ENCODE measurements around the gene TRPM3.

Gene TRPM3

GRCh38 chr9:70535546-70536323 is 585.7 kb downstream of the TRPM3 start:
- in situ Hi-C loops (cut with MboI; ENCODE audit: low sequenced_read_pairs), result no loop called here

GRCh38 chr9:70534471-70534870 is 587.0 kb downstream of the TRPM3 start:
- in situ Hi-C loops (cut with MboI; ENCODE audit: low sequenced_read_pairs), result no loop called here

GRCh38 chr9:70534061-70534460 is 587.4 kb downstream of the TRPM3 start:
- in situ Hi-C loops (cut with MboI; ENCODE audit: low sequenced_read_pairs), result no loop called here

- in situ Hi-C loops (cut with MboI; ENCODE audit: low sequenced_read_pairs), result no loop called here
These were observed 587.9 kb downstream of the TRPM3 start for GRCh38 chr9:70533492-70533891.

GRCh38 chr9:70532716-70533115 is 588.7 kb downstream of the TRPM3 start:
- in situ Hi-C loops (cut with MboI; ENCODE audit: low sequenced_read_pairs), result no loop called here

- in situ Hi-C loops (cut with MboI; ENCODE audit: low sequenced_read_pairs), result no loop called here
These were observed 590.1 kb downstream of the TRPM3 start for GRCh38 chr9:70531311-70531710.

- in situ Hi-C loops (cut with MboI; ENCODE audit: low sequenced_read_pairs), result no loop called here
These were observed 590.7 kb downstream of the TRPM3 start for GRCh38 chr9:70530716-70531115.

GRCh38 chr9:70529833-70530232 is 591.6 kb downstream of the TRPM3 start:
- in situ Hi-C loops (cut with MboI; ENCODE audit: low sequenced_read_pairs), result no loop called here

- in situ Hi-C loops (cut with MboI; ENCODE audit: low sequenced_read_pairs), result no loop called here
These were observed 592.0 kb downstream of the TRPM3 start for GRCh38 chr9:70529377-70529776.

GRCh38 chr9:70526902-70527301 is 594.5 kb downstream of the TRPM3 start:
- in situ Hi-C loops (cut with MboI; ENCODE audit: low sequenced_read_pairs), result no loop called here

GRCh38 chr9:70525519-70525918 is 595.9 kb downstream of the TRPM3 start:
- in situ Hi-C loops (cut with MboI; ENCODE audit: low sequenced_read_pairs), result no loop called here

- in situ Hi-C loops (cut with MboI; ENCODE audit: low sequenced_read_pairs), result no loop called here
These were observed 601.3 kb downstream of the TRPM3 start for GRCh38 chr9:70519912-70520724.

GRCh38 chr9:70517926-70518610 is 603.4 kb downstream of the TRPM3 start:
- in situ Hi-C loops (cut with MboI; ENCODE audit: low sequenced_read_pairs), result no loop called here

GRCh38 chr9:70514273-70514672 is 607.1 kb downstream of the TRPM3 start:
- in situ Hi-C loops (cut with MboI; ENCODE audit: low sequenced_read_pairs), result no loop called here

GRCh38 chr9:70511858-70512257 is 609.6 kb downstream of the TRPM3 start:
- in situ Hi-C loops (cut with MboI; ENCODE audit: low sequenced_read_pairs), result no loop called here

GRCh38 chr9:70510157-70510770 is 611.2 kb downstream of the TRPM3 start:
- in situ Hi-C loops (cut with MboI; ENCODE audit: low sequenced_read_pairs), result no loop called here

- in situ Hi-C loops (cut with MboI; ENCODE audit: low sequenced_read_pairs), result no loop called here
These were observed 615.3 kb downstream of the TRPM3 start for GRCh38 chr9:70506159-70506558.

GRCh38 chr9:70504834-70505233 is 616.6 kb downstream of the TRPM3 start:
- in situ Hi-C loops (cut with MboI; ENCODE audit: low sequenced_read_pairs), result no loop called here

GRCh38 chr9:70502690-70503089 is 618.7 kb downstream of the TRPM3 start:
- in situ Hi-C loops (cut with MboI; ENCODE audit: low sequenced_read_pairs), result no loop called here

- in situ Hi-C loops (cut with MboI; ENCODE audit: low sequenced_read_pairs), result no loop called here
These were observed 620.6 kb downstream of the TRPM3 start for GRCh38 chr9:70500793-70501192.

- in situ Hi-C loops (cut with MboI; ENCODE audit: low sequenced_read_pairs), result no loop called here
These were observed 621.8 kb downstream of the TRPM3 start for GRCh38 chr9:70499621-70500020.

Measured in hTERT RPE-1 (cell line).